Neural progenitor cell (in vitro differentiated cells): ENCODE data around the gene CCDC110. TPM values are rescaled to one million over a fixed set of nuclear protein-coding genes. Genes with fewer than 3 reads are reported as not detected.

Source experiments
- DNase-seq: peaks from one replicate; pipeline ENCODE4 v3.0.0-alpha.2; 2016; ENCODE audit warnings: low spot score
- H2AFZ ChIP-seq: fragments of 200-600 bp; sonication (generic); replicated peaks from 2 replicates; pipeline ENCODE4 v1.6.1; 2016; ENCODE audit warnings: antibody characterized with exemption
- H3F3A ChIP-seq: fragments of 200-600 bp; sonication (generic); 2 replicates; pipeline ENCODE4 v1.6.1; 2016; ENCODE audit warnings: antibody characterized with exemption, low read depth
- H3K27ac ChIP-seq: fragments of 200-600 bp; sonication (generic); 2 replicates; pipeline ENCODE4 v1.5.1; 2016; ENCODE audit warnings: mild to moderate bottlenecking
- H3K27me3 ChIP-seq: fragments of 200-600 bp; sonication (generic); 2 replicates; pipeline ENCODE4 v1.6.1; 2016; ENCODE audit warnings: mild to moderate bottlenecking, moderate library complexity
- H3K36me3 ChIP-seq: fragments of 200-600 bp; sonication (generic); 2 replicates; pipeline ENCODE4 v1.5.1; 2016
- H3K4me1 ChIP-seq: fragments of 200-600 bp; sonication (generic); 2 replicates; pipeline ENCODE4 v1.6.1; 2016; ENCODE audit warnings: mixed run types
- H3K4me2 ChIP-seq: fragments of 200-600 bp; sonication (generic); 2 replicates; pipeline ENCODE4 v1.6.1; 2016
- H3K4me3 ChIP-seq: fragments of 200-600 bp; sonication (generic); 2 replicates; pipeline ENCODE4 v1.5.1; 2016
- H3K79me2 ChIP-seq: fragments of 200-600 bp; sonication (generic); 2 replicates; pipeline ENCODE4 v1.6.1; 2016; ENCODE audit warnings: low read depth
- H3K9ac ChIP-seq: fragments of 200-600 bp; sonication (generic); 2 replicates; pipeline ENCODE4 v1.6.1; 2016
- H3K9me3 ChIP-seq: fragments of 200-600 bp; sonication (generic); 2 replicates; pipeline ENCODE4 v1.5.1; 2016; ENCODE audit warnings: low read depth
- H4K20me1 ChIP-seq: fragments of 200-600 bp; sonication (generic); 2 replicates; pipeline ENCODE4 v1.6.1; 2016; ENCODE audit warnings: low read depth
- H3K27ac Mint-ChIP-seq: 3 replicates; pipeline ENCODE4 v1.8.0; 2021; ENCODE audit warnings: mixed read lengths
- H3K27me3 Mint-ChIP-seq: 2 replicates; pipeline ENCODE4 v1.8.0; 2022; ENCODE audit warnings: low read depth, mild to moderate bottlenecking, inconsistent platforms, moderate library complexity, mixed read lengths; ENCODE audit not compliant: insufficient read depth
- H3K36me3 Mint-ChIP-seq: 3 replicates; pipeline ENCODE4 v1.8.0; 2021; ENCODE audit warnings: mixed read lengths
- H3K4me1 Mint-ChIP-seq: 3 replicates; pipeline ENCODE4 v1.8.0; 2021; ENCODE audit warnings: mixed read lengths
- H3K4me3 Mint-ChIP-seq: 3 replicates; pipeline ENCODE4 v1.8.0; 2021; ENCODE audit warnings: mild to moderate bottlenecking, moderate library complexity, mixed read lengths
- H3K9me3 Mint-ChIP-seq: 3 replicates; pipeline ENCODE4 v1.8.0; 2020; ENCODE audit warnings: mixed read lengths
- EZH2 ChIP-seq: fragments of 200-600 bp; sonication (generic); IDR thresholded peaks from 2 replicates; pipeline ENCODE4 v1.6.1; 2017; ENCODE audit warnings: antibody characterized with exemption, mild to moderate bottlenecking, moderate library complexity
- EZH2phosphoT487 ChIP-seq: fragments of 200-600 bp; sonication (generic); IDR thresholded peaks from 2 replicates; pipeline ENCODE4 v1.6.1; 2017; ENCODE audit warnings: antibody characterized with exemption
- total RNA-seq: library from RNA; depleted of rRNA; stranded (reverse); fragments of >200 nt; gene quantifications from 2 replicates; pipeline ENCODE4 v1.2.3, GENCODE V29; 2015; ENCODE audit warnings: low replicate concordance
- TF ChIP-seq, protein P1 (sequence below): fragments of 200-600 bp; sonication (generic); IDR thresholded peaks from 2 replicates; pipeline ENCODE4 v1.5.1; 2017; ENCODE audit warnings: antibody characterized with exemption, mild to moderate bottlenecking

Gene CCDC110
- total RNA-seq, 1 donor from 2014 or later, result 2.0 TPM

DNA sequence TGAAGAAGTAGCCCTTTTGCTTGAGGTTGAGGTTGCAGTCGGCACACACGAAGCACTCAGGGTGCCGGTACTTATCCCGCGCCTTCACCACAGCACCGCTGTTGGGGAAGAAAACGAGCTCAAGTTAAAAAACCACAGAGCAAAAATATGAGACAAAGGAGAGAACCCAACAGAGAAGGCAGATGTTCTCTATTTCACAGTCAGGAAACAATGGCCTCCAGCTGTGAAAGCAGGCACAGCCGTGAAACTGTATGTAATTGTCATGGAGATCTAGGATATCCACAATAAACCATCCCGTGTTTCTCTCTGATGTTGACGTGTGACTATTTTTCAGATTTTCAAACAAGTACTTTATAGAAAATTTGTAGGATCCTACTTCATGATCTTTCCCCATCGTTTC lies 30.9 kb upstream of the CCDC110 start:
- no peaks in the 10 kb centered on the region for H3K36me3 ChIP-seq
- H4K20me1 ChIP-seq, result no peaks in the 10 kb centered on the region
- peaks cover 7% of the 10 kb centered on the region for H3K27me3 Mint-ChIP-seq
- no peak overlapping the region for H3K4me2 ChIP-seq
- H3K79me2 ChIP-seq, result no peaks in the 10 kb centered on the region
- peaks cover 3% of the 10 kb centered on the region for H3K36me3 Mint-ChIP-seq
- peaks cover 12% of the 10 kb centered on the region for H3K9me3 ChIP-seq
- no peak overlapping the region for H3K4me3 ChIP-seq
- H3K4me1 ChIP-seq, result no peaks in the 10 kb centered on the region
- no peak for DNase-seq
- no peak overlapping the region for H3K27ac ChIP-seq
- H3K27ac Mint-ChIP-seq, result no peak overlapping the region
- H3K27me3 ChIP-seq, result no peaks in the 10 kb centered on the region
- peaks cover 2% of the 10 kb centered on the region for H3K4me1 Mint-ChIP-seq
- H2AFZ ChIP-seq, result no peak overlapping the region
- H3K9ac ChIP-seq, result no peak overlapping the region
- no peaks in the 10 kb centered on the region for H3F3A ChIP-seq
- peaks cover 11% of the 10 kb centered on the region for H3K9me3 Mint-ChIP-seq
- TF ChIP-seq, protein P1, sequence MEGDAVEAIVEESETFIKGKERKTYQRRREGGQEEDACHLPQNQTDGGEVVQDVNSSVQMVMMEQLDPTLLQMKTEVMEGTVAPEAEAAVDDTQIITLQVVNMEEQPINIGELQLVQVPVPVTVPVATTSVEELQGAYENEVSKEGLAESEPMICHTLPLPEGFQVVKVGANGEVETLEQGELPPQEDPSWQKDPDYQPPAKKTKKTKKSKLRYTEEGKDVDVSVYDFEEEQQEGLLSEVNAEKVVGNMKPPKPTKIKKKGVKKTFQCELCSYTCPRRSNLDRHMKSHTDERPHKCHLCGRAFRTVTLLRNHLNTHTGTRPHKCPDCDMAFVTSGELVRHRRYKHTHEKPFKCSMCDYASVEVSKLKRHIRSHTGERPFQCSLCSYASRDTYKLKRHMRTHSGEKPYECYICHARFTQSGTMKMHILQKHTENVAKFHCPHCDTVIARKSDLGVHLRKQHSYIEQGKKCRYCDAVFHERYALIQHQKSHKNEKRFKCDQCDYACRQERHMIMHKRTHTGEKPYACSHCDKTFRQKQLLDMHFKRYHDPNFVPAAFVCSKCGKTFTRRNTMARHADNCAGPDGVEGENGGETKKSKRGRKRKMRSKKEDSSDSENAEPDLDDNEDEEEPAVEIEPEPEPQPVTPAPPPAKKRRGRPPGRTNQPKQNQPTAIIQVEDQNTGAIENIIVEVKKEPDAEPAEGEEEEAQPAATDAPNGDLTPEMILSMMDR, result no peak
- no peak overlapping the region for H3K4me3 Mint-ChIP-seq

- no peak overlapping the region for H3K9ac ChIP-seq
- peaks cover 3% of the 10 kb centered on the region for H3K36me3 Mint-ChIP-seq
- no peaks in the 10 kb centered on the region for H3F3A ChIP-seq
- H3K27ac ChIP-seq, result no peak overlapping the region
- no peaks in the 10 kb centered on the region for H3K79me2 ChIP-seq
- TF ChIP-seq EZH2phosphoT487, result no peak
- peaks cover 11% of the 10 kb centered on the region for H3K9me3 Mint-ChIP-seq
- H3K4me3 ChIP-seq, result no peak overlapping the region
- H3K27me3 ChIP-seq, result no peaks in the 10 kb centered on the region
- peaks cover 12% of the 10 kb centered on the region for H3K9me3 ChIP-seq
- no peaks in the 10 kb centered on the region for H3K4me1 ChIP-seq
- H3K36me3 ChIP-seq, result no peaks in the 10 kb centered on the region
- H3K27me3 Mint-ChIP-seq, result peaks cover under 1% of the 10 kb centered on the region
- peaks cover 2% of the 10 kb centered on the region for H3K4me1 Mint-ChIP-seq
- no peak for DNase-seq
- no peak overlapping the region for H2AFZ ChIP-seq
- H4K20me1 ChIP-seq, result no peaks in the 10 kb centered on the region
- no peak overlapping the region for H3K4me3 Mint-ChIP-seq
- H3K27ac Mint-ChIP-seq, result no peak overlapping the region
- H3K4me2 ChIP-seq, result no peak overlapping the region
Observed at GRCh38 chr4:185500576-185500975, 29.0 kb upstream of the CCDC110 start.

- Histone ChIP-seq H3K4me1 (no peaks in the 10 kb centered on the region), H3K27me3 (no peaks in the 10 kb centered on the region), H3K79me2 (no peaks in the 10 kb centered on the region), H2AFZ (no peak overlapping the region), H3K9ac (no peak overlapping the region), H3K4me2 (no peak overlapping the region), H3F3A (no peaks in the 10 kb centered on the region), H3K27ac (no peak overlapping the region), H3K36me3 (no peaks in the 10 kb centered on the region), H3K9me3 (peaks cover 12% of the 10 kb centered on the region), H4K20me1 (no peaks in the 10 kb centered on the region), H3K4me3 (no peak overlapping the region)
- Mint-ChIP-seq H3K9me3 (peaks cover 11% of the 10 kb centered on the region), H3K27me3 (no peaks in the 10 kb centered on the region), H3K36me3 (peaks cover 3% of the 10 kb centered on the region), H3K27ac (no peak overlapping the region), H3K4me1 (peaks cover 2% of the 10 kb centered on the region), H3K4me3 (no peak overlapping the region)
- TF ChIP-seq EZH2phosphoT487 (no peak), EZH2 (no peak)
- TF ChIP-seq, protein P1, result no peak
- DNase-seq, result no peak
Observed at GRCh38 chr4:185500035-185500434, 28.5 kb upstream of the CCDC110 start.

DNA sequence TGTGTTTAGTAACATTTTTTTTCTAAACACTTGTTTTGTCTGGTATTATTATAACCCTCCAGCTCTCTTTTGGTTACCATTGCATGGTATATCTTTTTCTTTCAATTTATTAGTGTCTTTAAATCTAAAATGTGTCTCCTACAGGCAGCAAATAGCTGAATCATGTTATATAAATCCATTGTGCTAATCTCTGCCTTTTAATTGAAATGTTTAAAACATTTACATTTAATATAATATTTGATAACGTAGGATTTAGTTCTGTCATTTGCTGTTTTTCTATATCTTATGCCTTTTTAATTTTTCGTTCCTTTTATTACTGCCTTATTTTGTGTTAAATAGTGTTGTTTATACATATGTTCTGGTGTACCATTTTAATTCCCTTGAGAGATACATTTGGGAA lies 17.1 kb upstream of the CCDC110 start:
- H3K27me3 Mint-ChIP-seq, result no peaks in the 10 kb centered on the region
- H3K4me3 ChIP-seq, result no peak overlapping the region
- H3K36me3 ChIP-seq, result no peaks in the 10 kb centered on the region
- H3K4me2 ChIP-seq, result no peak overlapping the region
- H3K36me3 Mint-ChIP-seq, result peaks cover 2% of the 10 kb centered on the region
- no peaks in the 10 kb centered on the region for H3K4me1 Mint-ChIP-seq
- TF ChIP-seq EZH2 (no peak), EZH2phosphoT487 (no peak)
- TF ChIP-seq, protein P1, result no peak
- no peak overlapping the region for H3K9ac ChIP-seq
- no peak overlapping the region for H2AFZ ChIP-seq
- no peak overlapping the region for H3K4me3 Mint-ChIP-seq
- peaks cover 8% of the 10 kb centered on the region for H3K9me3 Mint-ChIP-seq
- H3K4me1 ChIP-seq, result no peaks in the 10 kb centered on the region
- no peak overlapping the region for H3K27ac ChIP-seq
- no peak overlapping the region for H3K27ac Mint-ChIP-seq
- no peaks in the 10 kb centered on the region for H3K9me3 ChIP-seq
- H3K27me3 ChIP-seq, result no peaks in the 10 kb centered on the region
- no peaks in the 10 kb centered on the region for H3K79me2 ChIP-seq
- no peaks in the 10 kb centered on the region for H4K20me1 ChIP-seq
- DNase-seq, result no peak
- no peaks in the 10 kb centered on the region for H3F3A ChIP-seq
